GM19463 (cell line): Measurements from ENCODE around the gene HOXA1.

Experiments
- ATAC-seq: cut with Tn5 transposase; IDR thresholded peaks from one replicate; pipeline ENCODE4 v1.9.1; 2021; ENCODE audit warnings: mild to moderate bottlenecking, moderate library complexity; ENCODE audit not compliant: unreplicated experiment

The HOXA1 gene

DNA sequence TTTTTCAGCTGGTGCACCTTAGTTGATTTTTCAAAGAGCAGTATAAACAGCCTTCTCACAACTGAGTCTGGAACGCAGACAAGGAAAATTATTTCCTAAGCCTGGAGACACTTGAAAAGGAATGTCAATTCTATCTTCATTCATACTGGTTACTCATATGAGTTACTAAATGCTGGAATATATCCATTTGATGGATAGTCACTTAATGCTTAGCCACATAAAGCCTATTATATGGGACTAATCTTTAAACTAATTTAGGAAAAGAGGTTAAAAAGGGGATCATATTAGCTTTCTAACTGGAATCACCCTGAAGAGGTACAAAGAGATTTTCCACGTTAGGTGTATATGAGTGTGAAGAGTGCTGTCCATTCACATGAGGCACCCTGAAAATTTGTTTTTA, 36.4 kb upstream of the HOXA1 start:
- no peak for ATAC-seq

DNA sequence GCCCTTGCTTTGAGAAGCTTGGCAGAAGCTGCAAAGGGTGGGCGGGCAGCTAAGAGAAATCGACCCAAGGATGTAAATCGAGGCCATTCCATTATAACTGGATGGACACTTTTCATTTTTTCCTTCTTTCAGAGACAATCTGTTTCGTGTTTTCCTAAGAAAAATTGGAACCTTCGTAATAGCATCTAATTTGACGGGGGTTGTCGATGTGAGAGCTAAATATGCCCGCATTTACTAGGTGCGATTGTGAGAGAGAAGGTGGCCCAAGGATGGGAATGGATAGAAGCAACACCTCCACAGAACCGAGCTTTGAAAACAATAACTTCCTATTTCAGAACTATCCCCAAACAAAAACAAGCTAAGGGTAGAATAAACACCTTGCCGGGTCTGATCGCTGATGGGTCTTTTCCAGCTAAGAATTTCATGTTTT, 35.6 kb upstream of the HOXA1 start:
- no peak for ATAC-seq

DNA sequence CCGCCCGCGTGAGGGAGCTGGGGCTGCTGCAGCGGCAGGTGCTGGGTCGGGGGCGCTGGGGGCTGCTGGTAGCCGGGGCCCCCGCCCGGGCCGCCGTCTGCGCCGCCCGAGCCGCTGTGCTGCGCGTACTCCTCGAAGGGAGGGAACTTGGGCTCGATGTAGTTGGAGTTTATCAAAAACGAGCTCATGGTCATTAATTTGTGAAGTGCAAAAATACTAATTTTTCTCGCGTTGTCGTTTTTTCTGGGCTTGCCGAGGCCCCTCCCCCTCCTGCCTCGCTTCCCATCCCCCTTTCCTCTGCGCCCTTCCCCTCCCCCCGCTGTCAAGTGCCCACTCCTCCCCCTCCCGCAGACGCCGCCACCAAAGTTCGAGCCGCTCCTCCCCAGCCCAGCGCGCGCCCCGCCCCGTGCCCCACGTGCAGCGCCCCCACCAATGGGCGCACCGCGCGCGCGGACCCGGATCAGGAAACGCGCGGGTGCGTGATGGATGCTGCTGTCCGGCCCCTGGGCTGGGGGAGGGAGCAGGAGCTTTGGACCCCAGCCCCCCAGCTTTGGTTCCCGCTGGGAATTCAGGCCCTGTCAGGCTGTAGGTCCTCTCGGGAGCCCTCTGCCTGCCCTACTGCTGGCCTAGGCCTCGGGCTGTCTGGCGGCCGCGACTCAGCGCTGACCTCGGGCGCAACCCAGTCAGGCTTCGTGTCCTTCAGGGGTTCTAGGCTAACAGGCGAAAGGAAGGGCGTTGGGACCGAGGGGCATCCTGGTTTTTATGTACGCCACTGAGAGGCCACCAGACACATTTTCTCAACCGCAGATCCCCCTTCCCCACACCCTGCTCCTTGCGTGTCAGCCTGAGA, 35.0 kb upstream of the HOXA1 start, which contains the start of gene HOXA4:
Gene HOXA4, minus strand, starts transcription at position 218 of the 850 bp plus-strand sequence. Its CDS starts 24 bp downstream, at position 194.
- ATAC-seq: no peak

DNA sequence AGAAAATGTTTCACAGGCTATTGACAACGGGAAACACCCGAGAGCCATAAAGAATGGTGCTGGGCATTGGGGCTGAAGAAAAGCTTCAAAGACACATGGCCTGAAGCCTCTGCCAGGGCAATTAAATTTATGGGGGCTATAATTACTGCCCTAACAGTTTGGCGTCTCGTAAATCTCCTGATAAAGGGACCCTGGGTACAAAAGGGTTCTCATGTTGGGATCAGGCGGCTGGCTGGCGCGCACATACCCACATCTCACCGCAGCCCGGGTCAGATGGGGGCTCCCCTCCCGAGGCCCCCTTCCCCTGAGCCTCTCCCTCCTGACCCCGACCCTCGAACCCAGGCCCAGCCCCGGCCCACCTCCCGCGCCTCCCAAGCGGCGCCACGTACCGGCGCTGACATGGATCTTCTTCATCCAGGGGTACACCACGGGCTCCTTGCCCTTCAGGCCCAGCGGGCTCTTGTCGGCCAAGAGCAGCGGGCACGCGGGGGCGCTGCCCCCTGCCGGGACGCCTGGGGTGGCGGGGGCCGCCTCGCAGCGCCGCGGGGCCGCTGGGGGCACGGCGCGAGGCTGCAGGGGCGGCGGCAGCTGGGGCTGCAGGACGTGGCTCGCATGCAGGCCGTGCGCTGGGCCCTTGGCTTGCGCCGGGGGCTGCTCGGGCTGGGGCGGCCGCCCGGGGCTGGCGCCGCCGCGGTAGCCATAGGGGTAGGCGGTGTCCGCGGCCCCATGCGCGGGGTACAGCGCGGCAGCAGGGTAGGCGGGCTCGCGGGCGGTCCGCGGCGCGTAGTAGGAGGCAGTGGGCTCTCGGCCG, 34.1 kb upstream of the HOXA1 start:
- ATAC-seq: no peak

DNA sequence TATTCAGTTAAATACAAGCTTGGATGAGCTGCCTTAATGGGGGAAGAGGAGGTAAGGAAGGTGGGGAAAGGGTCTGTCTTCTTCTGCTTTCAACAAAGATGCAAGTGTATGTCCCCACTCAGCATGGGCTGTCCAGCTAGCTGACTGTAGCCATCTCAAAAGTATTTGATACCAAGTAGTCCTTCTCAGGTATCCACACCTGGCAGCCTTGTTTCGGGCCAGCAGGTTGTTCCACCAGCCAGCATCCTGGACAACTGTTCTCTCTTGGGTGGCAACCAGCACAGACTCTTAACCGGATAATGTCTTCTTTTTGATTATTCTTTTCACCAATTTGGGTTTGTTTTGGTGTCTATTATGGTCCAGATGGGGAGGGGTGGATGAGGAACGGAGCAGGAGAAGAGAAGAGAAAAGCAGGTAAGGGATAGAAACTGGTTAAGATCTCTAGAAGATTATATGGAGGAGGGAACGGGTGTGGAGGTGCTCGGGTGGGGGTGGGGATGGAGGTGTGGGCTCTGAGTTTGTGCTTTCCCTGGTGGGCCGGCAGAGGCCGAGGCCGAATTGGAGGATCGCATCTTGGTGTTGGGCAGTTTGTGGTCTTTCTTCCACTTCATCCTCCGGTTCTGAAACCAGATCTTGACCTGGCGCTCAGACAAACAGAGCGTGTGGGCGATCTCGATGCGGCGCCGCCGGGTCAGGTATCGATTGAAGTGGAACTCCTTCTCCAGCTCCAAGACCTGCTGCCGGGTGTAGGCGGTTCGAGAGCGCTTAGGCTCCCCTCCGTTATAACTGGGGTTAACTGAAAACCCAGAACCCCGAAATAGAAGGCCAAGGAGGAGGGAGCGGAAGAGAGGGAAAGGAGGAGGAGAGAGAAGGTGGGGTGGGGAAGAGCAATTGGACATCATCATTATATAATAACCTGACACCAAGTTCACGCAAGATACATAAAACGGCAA, 33.3 kb upstream of the HOXA1 start:
- ATAC-seq: no peak

DNA sequence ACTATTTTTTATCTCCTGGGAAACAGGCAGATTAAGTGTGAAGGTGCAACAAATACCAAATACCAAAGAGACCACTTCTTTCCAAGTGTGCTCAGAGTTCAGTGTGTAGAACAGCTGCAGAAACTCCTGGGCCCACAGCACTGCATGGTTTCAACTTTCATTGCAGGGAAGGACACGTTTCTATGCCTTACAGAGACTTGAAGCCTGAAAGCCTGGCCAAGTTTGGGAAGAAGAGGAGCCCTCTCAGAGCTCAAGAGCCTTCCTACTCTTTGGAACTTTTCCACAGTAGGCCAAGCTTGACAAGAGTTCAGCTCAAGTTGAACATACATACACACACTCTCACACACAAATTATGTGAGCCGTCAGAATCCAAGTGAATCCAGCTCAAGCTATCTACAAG, 32.2 kb upstream of the HOXA1 start:
- no peak for ATAC-seq

DNA sequence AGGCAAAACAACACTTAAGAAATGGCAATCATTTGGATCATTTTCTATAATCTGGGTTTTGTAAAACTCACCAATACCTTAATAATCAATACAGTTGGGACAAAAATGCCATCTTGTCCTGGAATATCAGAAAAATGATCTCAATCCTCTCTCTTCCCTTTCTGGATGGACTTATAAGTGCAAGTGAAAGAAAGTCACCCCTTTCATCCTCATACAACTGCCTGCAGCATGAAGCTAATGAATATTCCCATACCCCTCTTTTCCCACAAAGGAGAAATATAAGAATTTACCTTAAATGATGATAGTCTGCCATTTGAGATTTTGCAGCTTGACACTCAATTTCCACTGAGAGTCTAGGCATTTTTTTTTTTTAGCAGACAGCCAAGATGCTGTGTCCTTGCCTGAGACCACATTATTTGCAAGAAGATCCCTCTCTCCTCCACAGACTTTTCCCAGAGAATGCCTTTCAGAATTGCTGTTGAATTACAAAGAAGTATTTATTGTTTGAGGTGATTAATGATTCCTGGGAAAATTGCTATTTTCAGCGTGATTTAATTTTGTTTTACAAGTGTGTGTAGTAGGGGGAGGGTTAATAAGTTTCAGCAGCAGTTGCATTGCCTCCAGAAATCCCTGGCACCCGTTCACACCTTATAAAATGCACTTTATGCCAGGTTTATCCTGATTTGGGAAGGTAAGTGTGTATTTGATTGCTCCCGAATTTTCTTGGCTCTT, 31.0 kb upstream of the HOXA1 start:
- no peak for ATAC-seq

DNA sequence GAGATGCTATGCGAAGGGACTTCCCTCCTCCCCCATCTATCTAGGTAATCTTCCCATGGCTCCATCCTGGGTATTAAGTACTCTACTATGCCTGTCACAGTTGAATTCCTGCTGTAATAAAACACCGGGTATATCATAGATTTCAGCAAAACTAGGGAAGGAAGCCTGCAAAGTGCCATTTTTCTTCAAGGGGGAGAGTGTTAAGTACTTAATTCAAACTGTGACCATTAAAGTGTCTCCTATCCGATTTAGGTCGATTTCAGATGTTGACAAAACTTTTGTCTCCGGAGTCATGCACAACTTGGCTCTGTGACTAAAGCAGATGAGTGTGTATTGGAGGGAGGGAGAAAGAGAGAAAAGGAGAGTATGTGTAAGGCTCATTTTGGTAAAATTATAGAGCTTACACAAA, 30.2 kb upstream of the HOXA1 start:
- no peak for ATAC-seq

DNA sequence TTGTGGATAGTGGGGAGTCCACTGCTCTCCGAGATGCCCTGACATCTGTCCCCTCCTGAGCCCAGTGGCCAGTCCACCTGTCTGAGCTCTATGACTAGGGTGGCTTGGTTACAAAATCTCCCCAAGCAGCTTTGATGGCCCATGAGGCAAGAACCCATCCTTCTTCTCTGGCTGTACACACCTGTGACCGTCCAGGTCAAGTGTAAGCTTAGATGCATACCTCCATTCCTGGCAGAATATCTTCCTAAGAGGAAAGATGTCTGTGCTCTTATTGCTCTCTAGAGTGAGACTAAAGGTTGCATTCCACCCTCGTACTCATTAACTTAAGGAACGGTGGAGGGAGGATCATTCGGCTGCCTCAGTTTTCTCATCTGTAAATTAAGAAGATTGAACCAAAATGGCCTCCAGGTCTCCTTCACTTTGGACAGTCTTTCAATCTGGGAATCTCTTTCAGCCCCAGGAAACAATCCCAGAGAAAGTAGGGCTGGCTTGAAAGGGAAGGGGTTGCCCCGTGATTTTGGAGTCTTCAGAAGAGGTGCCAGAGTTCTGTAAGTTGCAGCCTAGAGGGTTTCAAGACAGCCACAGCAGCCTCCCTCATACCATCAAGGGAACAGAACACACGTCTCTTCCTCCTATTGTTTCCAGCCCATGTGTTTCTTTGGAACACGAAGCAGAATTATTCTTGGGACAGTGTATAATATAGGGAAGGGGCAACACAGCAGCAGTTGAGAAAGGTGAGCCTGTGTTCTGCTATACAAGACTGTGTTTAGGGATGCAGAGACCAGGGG, 29.3 kb upstream of the HOXA1 start:
- ATAC-seq: no peak

DNA sequence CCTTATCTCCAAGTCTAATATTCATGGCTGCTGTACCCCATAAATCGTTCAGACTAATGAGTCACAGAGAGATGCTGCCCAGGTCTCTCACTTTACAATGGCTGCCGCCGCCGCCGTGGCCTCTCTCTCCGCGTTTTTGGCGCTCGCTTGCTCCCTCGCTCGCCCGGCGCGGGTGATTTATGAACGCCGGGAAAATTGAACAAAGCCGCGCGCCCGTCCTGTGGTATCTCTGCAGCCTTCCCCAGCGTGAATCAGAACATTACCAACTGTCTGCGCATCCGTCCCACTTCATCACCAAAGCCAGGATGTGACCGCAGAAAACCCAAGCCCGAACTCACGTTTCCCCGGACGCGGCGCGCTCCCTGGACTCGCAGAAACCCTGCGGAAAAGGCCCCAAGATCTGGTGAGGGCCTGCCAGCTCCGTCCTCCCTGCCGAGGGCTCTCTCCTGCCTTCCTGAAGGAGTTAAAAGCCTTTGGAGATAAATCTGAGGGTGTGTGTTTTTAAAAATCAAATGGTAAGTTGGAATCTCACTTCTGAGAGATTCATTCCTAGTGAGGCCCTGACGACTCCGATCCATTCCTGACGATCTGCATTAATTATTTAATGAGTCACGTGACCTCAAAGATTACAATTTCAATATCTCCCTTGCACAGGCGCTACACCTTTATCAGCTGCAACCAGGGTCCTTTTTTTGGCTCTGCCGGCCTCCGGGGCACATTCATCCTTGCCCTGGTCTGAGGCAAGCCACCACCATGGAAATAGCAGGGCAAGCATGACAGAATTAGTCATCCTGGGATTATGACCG, 28.5 kb upstream of the HOXA1 start:
- ATAC-seq: no peak

DNA sequence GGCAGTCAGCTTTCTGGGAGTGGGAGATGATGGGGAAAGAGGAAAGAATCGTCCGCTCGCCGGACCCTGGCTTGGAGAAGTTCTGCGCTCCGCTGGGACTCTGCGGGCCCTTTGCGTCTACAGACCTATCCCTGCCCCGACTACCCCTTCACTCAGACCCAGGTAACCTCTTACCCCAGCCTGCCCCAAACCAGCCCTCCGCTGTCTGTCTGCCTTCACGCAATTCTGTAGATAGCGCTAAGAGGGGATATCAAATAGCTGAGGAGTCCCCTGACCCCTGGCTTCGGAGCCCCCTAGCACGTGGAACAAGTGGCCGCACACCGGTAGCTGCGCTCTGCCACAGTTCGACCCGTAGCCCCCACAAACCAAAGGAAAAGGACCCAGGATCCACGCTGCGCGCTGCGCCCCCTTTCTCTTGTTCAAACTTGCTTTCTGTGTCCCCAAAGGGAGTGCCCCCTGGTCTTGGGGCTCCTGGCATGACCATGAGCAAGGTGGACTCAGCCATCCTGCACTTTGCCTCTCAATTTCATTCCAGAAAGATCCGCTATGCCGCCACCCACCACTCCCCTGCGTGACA, 27.8 kb upstream of the HOXA1 start:
- no peak for ATAC-seq

DNA sequence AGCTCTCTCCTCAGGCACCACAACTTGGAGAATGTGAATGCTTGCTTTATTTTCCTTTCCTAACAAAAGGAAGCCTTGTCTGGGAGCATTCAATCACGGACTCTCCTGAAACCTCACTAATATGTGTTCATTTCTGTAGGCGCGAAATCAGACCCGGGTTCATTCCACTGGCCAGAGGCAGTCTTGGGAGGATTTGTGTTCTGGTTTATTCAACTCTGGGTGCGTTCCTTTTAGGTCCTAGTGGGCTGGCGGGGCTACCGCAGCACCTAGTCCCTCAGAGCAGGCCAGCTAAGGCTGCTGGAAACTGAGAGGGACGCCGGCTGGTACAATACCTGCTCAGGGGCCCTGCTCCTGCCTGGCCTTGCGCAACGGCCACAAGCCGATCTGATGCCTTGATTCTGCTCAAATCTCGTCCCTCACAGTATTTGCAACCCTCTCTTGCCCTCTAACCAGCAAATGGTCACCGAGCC, 27.2 kb upstream of the HOXA1 start:
- ATAC-seq: no peak

DNA sequence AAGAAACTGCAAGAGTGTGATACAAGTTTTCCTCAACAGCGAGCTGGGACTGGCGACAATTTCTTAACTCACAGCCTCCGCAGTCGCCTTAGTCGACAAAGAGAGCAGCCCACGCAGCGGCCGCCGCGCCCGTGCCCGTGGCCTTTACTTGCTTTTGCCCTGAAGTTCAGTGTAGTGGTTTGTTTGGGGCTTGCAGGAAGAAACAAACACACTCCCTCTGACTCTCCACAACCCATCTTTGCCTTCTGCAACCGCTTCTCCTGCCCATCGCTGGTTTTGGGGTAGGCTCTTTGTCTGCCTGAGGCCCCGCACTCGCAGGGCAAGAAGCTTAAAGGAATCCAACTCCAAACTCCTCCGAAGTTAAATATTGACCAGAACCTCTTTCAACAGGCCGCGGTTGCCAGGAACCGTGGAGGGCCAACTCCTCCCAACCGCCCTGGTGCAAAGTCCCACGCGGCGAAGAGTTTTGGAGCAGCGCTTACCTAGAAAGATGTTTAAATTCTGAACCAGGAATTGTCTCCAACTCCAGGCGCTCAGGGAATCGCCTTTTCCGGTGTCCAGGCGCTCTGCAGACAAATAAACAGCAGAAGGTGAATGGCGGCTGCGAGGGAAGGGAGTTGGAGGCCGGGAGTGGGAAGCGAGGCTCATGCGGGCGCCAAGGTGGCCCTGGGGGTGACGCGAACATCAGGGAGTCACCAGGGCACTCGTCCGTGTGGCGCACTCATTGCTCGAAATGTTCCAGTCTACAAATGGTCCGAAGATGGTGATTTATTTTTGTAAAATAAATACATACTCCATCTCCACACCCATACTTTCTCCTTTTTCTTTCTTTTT, 26.5 kb upstream of the HOXA1 start:
- no peak for ATAC-seq

DNA sequence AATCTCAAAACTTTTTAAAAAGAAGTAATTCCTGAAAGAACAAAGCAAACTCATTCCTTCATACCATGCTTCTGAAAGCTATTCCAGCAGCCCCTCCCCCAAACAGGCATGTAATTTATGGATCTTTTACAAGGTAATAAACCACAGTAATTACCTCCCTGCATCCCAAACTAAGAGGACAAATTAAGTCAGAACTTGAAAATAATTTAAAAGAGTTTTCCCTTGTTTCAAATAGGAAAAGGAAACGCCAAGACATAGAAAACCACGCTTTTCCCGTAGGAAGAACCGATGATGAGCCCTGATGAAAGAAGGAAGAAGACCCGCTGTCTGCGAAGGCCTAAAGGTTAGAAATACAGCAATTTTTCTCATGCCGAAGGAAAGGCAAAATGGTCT, 25.9 kb upstream of the HOXA1 start:
- no peak for ATAC-seq

DNA sequence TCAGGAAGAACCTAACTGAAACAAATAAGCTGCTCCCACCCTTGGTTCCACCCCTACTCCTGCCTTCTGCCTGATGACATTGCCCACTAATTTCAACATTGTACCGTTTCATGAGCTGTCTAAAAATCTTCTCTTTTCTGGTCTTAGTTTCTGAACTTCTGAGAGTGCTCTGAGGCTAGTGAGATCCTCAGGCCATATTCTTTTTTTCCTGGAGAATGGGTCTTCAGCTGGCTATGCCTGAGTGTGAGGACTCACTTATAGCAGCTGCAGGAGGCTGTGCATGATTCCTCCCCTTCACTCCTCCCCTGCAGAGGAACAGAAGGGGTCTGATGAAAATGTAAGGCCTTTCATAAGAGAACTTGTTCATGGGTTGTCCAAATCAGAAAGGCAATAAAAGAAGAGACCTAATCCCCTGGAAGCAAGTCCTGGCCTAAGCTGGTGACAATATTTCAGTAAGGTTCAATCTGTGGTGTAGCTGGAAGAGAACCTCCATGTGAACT, 23.7 kb upstream of the HOXA1 start:
- ATAC-seq: no peak

DNA sequence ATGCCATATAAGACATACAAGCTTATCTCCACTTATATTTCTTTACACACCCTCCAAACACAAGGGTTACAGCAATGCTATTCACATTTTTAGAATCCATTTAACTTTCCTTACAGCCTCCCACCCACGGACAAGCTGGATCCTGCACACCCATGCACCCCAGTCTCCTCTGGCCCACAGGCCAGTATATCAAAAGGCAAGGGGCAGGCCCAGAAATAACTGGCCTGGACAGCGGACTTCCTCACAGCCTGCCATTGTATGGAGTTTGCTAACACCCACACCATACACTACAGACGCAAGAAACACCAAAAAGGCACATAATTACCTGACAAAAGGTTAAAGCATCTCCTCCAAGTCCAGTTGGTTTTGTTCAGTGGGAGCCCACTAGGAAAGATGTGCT, 22.8 kb upstream of the HOXA1 start:
- no peak for ATAC-seq

DNA sequence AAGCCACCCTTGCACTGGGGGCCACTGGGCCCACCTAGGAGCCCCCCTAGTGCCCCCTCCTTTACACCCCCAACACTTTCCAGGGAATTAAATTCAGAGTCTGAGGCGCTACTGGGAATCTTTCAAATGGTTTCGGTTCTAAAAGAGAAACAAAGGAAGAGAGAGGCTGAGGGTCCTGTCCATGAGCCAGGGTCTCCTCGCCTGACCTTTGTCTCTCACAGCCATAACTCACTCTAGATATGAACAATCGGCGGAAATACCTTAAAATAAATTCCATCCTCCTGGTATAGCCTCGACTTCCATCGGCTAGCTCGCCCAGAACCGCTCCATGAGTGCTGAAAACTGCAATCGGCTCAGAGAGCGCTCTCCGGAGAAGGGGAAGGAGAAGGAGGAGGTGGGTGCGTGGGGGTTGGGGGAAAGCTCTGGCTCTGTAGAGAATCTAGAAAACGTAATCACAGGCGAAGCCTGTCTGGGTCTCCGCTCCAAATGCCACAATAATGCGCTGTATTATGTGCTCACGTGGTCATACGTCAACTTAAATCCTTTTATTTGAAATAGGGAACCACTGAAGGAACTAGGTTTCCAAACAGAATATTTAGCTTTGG, 22.2 kb upstream of the HOXA1 start:
- ATAC-seq: no peak
